ENCODE data around the gene PLEKHN1.

The PLEKHN1 gene

DNA sequence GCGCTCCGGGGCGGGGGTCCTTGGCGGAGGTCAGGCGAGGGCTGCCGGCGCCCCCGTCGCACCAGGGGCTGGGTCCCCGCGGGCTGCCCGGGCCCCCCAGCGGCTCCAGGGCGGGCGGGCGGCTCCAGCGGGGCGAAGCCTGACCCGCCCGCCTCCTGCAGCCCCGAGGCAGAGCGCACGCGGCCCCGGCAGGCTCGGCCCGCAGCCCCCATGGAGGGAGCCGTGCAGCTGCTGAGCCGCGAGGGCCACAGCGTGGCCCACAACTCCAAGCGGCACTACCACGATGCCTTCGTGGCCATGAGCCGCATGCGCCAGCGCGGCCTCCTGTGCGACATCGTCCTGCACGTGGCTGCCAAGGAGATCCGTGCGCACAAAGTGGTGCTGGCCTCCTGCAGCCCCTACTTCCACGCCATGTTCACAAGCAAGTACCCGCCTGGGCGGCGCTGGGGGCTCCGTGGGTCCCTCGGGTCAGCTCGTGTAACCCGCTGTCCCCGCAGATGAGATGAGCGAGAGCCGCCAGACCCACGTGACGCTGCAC is 5.1 kb upstream of the PLEKHN1 start:
- no peak for DNase-seq

DNA sequence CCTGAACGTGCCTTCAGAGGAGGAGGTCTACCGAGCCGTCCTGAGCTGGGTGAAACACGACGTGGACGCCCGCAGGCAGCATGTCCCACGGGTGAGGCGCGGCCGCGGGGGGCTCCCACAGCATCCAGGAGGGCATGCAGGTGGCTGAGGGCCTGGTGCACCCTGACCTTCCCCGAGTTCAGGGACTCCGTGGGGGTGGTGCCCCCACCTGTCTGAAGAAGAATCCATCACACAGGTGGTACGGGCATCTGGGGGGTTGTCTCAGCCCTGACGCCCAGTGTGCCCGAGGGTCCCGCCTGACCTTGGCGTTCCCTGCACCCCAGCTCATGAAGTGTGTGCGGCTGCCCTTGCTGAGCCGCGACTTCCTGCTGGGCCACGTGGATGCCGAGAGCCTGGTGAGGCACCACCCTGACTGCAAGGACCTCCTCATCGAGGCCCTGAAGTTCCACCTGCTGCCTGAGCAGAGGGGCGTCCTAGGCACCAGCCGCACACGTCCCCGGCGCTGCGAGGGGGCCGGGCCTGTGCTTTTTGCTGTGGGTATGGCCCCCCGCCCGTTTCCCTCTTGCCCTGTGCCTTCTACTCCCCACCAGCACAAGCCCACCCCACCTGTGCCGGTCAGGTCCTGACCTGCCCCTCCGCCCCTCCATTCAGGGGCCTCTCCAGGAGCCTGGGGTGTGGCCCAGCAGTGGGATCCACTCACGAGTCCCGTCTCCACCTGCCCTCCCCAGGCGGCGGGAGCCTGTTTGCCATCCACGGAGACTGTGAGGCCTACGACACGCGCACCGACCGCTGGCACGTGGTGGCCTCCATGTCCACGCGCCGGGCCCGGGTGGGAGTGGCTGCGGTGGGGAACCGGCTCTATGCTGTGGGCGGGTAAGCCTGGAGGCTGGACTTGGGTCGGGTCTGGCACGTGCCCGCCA is 3.6 kb upstream of the PLEKHN1 start:
- DNase-seq = no peak

DNA sequence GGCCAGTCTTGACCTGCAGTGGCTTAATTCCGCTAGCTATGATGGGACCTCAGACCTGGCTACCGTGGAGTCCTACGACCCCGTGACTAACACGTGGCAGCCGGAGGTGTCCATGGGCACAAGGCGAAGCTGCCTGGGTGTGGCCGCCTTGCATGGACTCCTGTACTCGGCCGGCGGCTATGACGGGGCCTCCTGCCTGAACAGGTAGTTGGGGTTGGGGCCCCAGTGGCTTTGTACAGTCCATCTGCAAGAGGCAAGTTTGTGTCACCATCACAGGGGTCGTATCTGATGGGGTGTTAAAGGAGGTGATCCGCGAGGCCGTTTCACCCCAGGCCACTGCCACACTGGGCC is 3.0 kb upstream of the PLEKHN1 start:
- no peak for DNase-seq

DNA sequence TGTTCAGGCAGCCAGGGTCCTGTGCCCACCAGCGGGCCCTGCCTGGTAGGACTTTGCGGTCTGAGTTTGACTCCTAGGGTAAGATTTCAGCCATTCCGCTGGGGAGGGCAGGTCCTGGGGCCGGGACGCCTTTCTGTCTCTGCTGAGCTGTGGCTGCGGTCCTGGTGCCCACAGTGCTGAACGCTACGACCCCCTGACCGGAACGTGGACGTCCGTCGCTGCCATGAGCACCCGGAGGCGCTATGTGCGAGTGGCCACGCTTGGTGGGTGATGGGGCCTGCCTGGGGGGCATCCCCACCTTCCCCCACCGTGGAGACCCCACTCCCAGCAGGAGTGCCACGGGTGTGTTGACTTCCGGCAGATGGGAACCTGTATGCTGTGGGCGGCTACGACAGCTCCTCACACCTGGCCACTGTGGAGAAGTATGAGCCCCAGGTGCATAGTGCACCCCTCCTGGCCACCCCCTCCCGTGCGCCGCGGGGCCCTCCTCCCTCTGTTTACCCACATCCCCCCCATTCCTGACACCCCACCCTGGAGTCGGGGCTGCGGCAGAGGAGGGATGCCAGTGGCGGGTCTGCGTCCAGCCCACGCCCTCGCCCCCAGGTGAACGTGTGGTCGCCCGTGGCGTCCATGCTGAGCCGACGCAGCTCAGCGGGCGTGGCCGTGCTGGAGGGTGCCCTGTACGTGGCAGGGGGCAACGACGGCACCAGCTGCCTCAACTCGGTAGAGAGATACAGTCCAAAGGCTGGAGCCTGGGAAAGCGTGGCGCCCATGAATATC is 2.3 kb upstream of the PLEKHN1 start:
- DNase-seq = no peak

DNA sequence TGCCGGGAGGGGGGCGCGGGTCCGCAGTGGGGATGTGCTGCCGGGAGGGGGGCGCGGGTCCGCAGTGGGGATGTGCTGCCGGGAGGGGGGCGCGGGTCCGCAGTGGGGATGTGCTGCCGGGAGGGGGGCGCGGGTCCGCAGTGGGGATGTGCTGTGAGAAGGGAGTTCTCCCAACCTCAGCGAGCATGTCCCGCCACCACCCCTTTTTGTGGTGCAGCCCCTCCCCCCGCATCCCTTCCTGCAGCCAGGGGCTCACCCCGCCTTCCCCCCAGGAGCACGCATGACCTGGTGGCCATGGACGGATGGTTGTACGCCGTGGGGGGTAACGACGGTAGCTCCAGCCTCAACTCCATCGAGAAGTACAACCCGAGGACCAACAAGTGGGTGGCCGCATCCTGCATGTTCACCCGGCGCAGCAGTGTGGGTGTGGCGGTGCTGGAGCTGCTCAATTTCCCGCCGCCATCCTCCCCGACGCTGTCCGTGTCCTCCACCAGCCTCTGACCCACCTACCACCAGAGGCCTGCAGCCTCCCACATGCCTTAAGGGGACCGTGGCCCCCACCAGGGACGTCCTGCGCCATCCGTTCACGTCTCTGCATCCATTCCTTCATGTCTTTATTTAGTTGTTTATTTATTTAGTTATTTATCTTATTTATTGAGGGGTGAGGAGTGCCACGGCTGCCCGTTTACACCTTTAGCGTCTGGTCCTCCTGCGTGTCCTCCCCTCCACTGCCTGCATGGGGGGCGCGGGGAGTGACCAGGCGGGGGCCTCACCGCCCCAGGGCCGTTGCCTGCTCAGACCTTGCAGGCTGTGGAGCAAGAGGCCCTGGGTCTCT is 1.4 kb upstream of the PLEKHN1 start:
- DNase-seq = no peak

DNA sequence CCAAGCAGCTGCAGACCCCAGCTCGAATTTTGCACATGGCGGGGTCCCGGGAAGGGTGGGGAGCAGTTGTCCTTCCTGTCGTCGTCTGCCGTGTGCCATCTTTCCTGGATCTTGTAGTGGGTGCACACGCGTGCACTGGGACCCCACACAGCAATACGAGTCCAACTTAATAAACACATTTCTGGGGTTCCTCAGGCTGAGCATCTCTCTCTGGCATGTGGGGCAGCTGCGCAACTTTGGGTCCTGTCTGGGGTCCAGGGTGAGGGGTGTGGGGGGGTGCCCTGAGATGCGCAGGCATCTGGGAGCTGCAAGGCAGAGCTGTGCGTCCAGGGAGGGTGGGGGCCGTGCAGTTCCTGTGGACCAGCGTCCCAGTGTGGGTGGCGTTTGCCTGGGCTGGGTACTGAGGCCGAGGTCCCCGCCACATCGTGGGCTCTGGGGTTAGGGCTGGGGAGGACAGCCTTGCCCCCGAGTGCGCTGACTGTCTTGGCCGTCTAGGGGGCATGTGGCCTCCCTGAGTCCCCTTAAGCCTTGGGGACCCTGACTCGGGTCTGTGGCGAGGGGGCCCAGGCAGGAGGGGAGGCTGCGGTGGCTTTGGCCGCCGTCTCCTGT is 652 bp upstream of the PLEKHN1 start:
- no peak for DNase-seq

DNA sequence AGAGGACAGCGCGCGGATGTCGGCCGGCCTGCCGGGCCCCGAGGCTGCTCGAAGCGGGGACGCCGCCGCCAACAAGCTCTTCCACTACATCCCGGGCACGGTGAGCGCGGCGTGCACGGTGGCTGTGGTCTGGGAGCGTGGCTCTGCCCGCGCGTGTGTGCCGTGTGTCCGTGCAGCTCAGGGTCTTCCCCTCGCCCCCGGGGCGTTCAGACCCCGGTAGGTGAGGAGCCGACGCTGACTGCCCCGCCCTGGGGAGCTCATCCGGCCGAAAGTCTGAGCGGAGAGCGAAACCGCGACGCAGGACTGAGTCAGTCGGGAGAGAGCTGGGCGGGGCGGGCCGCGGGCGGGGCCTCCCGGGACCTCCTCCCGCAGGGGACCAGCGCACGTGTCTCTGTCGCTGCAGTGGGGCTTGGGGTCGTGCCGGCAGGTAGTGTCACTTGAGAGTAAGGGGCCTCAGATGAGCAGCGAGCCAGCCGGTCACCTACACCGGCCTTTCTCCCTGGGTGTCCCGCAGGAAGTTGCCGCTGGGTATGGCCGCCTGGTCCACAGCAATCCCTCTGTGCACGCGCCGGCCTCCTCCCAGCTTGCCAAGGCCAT is 520 bp downstream of the PLEKHN1 start:
- DNase-seq = no peak

DNA sequence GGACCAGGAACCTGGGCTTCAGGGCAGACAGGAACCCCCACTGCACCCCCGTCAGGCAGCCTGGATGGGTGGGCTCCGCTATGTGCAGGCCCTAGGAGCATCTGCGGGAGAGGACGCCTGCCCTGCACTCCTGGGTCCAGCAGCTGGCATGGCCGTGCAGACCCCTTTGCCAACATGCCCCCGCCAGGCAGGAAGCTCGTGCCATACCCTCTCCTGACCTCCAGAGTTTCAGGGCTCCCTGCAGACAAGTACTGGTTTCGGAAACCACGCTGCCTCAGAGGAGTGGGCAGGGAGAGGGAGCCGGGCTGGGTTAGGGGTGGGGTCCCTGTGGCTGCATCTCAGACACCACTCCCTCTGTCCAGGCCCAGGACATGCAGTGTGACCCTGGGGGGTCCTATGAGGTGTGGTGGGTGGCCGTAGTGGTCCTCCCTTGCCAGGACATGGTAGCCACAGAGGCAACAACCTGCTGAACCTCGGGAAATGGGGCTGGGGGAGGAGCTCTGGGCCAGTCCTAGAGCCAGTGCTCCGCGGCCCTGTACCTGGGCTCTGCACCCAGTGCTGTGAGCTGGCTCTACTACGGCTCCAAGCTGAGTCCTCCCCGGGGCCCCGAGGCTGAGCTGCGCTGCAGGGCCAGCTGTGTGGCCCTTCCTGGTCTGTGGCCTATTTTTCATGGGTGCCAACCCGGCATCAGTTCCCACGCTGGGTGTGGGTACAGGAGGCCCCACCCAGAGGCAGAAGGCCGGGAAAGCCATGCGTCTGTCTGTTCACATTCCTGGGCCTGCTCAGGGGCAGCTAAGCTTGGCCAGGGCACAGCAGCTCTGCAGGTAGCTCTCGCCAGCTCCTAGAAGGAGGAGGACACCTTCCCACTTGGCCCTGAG is 1.4 kb downstream of the PLEKHN1 start:
- DNase-seq = no peak

DNA sequence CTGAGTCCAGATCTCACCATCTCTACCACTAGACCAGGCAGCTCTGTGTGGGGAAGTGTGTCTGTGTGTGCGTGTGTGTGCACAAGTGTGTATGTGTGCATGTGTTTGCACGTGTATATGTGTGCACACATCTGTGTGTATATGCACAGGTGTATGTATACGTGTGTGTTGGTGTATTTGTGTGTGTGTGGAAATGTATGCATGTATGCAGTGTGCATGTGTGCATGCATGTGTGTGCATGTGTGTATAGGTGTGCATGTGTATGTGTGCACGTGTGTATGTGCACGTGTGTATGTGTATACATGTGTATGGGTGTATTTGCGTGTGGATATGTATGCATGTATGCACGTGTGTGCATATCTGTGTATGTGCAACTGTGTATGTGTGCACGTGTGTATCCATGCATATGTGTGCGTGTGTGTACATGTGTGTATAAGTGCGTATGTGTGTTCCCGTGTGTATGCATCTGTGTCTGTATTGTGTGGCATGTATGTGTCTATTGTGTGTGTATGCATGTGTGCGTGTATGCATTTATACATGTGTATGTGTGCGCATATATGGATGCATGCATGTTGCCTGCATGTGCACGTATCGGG is 3.1 kb downstream of the PLEKHN1 start:
- DNase-seq = no peak

DNA sequence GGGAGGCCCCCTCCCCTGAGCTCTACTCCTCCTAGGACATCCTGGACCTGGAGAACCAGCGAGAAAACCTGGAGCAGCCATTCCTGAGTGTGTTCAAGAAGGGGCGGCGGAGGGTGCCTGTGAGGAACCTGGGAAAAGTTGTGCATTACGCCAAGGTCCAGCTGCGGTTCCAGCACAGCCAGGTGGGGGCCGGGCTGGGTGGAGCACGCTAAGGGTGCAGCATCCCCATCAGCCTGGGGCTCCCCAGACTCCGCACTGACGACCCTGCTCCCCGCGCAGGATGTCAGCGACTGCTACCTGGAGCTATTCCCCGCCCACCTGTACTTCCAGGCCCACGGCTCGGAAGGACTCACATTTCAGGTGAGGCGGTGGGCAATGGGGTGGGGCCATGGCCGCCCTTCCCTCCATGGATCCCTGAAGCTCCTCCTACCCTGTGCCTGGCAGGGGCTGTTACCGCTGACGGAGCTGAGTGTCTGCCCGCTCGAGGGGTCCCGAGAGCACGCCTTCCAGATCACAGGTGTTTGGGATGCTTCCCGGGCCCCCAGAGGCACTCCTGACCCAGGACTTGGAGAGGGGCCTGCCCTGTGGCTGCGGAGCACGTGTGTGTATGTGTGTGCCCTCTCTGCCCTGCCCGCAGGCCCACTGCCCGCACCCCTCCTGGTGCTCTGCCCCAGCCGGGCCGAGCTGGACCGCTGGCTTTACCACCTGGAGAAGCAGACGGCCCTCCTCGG is 4.1 kb downstream of the PLEKHN1 start:
- no peak for DNase-seq

DNA sequence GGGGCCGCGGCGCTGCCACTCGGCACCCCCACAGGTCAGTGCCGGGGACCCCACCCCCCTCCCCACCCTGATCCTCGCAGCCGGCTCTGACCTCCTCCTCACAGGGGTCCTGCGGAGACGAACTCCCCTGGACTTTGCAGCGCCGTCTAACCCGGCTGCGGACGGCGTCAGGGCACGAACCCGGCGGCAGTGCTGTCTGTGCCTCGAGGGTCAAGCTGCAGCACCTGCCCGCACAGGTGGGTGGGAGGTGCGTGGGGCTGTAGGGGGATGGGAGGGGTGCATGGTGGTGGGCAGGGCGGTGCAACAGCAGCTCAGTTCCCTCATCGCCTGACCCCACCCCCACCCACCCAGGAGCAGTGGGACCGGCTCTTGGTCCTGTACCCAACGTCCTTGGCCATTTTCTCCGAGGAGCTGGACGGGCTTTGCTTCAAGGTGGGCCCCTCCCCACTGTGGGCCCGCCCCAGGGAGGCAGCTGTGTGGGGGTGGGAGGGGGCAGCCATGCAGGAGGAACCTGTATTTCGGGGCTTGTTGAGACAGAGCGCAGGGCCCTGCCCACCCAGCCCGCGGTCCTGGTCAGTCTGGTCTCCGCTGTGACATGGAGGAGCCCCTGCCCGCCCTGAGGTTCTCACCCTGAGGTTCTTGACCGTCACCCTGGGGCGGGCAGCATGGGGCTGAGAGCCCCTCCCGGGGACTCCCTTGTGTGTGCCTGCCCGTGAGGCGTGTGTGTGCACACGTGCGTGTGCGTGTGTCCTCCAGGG is 4.9 kb downstream of the PLEKHN1 start:
- no peak for DNase-seq

DNA sequence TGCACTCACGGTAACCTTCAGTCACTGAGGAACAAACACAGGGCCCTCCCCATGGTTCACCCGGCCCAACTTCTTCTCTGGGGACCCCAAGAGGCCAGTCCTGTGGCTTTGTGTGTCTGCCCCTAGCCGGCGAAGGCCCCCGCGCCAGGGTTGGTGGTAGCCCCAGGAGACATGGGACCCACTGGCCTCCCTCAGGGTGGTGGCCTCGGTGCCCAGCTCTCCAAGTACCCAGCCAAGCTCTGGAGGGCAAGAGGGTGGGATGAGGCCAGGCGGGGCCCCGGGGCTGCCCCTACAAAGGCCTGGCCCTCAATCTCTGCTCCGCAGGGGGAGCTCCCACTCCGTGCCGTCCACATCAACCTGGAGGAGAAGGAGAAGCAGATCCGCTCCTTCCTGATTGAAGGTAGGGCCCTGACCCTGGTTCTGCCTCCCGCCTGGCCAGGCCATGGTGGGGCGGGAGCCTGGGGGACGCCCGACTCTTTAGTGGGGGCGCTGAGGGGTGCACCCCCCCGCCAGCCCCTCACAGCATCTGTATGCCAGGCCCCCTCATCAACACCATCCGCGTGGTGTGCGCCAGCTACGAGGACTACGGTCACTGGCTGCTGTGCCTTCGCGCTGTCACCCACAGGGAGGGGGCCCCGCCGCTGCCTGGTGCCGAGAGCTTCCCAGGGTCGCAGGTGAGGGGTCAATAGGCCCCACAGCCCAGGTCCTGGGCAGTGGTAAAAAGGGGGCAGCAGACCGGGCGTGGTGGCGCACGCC is 5.6 kb downstream of the PLEKHN1 start:
- DNase-seq = no peak

DNA sequence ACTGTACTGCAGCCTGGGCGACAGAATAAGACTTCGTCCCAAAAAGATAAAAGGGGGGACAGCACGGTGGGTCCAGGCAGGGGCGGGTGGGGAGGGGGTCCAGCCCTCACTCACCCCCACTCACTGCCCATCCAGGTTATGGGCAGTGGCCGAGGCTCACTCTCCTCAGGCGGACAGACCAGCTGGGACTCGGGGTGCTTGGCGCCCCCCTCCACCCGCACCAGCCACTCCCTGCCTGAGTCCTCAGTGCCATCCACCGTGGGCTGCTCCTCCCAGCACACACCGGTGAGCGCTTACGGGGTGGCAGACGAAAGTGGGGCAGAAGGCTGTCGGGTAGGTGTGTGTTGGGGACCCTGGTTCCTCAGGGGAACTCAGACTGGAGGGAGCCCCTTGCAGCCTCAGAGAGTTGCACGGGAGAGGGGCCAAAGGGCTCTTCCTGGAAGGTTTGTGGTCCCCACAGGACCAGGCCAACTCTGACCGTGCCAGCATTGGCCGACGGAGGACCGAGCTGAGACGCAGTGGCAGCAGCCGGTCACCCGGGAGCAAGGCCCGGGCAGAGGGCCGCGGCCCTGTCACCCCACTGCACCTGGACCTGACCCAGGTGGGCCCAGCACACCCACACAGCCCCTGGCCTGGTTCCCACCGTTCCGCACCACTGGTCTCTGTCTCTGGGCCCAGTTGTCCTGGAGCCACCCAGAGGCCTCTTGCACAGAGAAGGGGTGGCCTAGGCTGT is 6.6 kb downstream of the PLEKHN1 start:
- DNase-seq = no peak

DNA sequence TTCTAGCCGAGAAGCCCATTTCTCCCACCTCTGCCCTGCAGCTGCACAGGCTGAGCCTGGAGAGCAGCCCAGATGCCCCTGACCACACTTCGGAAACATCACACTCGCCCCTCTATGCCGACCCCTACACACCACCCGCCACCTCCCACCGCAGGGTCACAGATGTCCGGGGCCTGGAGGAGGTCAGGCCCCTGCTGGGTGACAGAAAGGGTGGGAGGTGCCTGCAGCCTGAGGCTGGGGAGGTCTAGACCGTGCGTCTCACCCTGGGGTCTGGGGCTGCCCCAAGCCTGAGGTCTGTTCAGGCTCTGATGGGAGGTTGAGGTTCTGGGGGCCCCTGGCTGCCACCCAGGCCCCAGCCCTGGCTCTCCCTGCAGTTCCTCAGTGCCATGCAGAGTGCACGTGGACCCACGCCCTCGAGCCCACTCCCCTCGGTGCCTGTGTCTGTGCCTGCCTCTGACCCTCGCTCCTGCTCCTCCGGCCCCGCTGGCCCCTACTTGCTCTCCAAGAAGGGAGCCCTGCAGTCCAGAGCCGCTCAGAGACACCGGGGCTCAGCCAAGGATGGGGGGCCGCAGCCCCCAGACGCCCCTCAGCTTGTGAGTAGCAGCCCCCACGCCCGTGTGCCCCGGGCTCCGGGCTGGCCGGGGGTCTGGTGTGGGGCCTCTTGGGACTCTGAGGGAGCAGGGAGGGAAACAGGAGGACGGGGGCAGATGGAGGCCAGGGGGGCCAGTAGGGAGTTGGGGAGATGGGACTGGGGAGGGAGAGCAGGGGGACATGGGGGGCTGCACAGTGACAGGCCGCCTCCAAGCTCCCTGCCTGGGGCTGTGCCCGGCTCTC is 7.4 kb downstream of the PLEKHN1 start:
- DNase-seq = no peak

DNA sequence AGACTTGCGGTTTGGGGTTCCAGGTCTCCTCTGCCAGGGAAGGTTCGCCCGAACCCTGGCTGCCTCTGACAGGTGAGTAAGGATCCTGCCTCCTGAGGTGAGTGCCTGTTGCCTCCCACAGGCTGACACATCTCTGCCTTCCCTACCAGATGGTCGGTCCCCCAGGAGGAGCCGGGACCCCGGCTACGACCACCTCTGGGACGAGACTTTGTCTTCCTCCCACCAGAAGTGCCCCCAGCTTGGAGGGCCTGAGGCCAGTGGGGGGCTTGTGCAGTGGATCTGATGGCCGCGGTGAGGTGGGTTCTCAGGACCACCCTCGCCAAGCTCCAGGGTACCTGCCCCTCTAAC is 8.0 kb downstream of the PLEKHN1 start:
- DNase-seq = no peak

DNA sequence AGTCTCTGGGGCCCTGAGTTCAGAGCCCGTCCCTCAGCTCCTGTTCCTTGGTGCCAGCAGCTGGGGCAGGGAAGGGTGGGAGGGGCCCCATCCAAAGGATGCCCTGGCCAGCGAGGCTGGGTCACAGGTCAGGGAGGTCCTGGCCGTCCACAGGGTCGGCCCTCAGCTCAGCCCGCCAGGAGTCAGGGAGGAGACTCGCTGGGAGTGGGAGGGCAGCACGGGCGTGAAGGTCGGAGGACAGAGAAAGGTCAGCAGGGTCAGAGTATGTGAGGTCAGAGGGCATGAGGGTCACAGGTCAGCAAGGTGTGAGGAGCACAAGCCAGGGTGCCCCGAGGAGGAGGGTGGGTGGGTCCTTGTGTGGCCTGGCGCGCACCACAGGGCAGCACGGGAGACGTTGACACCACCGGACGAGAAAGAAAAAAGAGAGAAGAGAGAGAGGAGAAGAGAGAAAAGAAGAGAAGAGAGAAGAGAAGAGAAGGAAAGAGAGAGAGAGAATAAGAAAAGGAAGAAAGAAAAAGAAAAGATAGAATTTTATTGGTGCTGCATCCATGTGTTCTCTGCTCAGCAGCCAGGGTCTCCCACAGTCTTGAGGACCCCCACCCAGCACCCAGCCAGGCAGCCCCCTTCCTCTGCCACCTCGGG is 8.5 kb downstream of the PLEKHN1 start:
- no peak for DNase-seq
